22Rv1 (cell line): ENCODE results near the gene SMAD4.

Source experiments
- CTCF ChIP-seq: fragments of 450-650 bp; IDR thresholded peaks from 2 replicates; pipeline ENCODE4 v1.5.1; 2017; ENCODE audit warnings: mild to moderate bottlenecking
- ZFX ChIP-seq: fragments of 450-650 bp; IDR thresholded peaks from 2 replicates; pipeline ENCODE4 v1.6.1; 2017; ENCODE audit warnings: antibody characterized with exemption, borderline replicate concordance

GRCh38 chr18:51013259-51013658, 16.8 kb upstream of the SMAD4 start:
- TF ChIP-seq CTCF (no peak), ZFX (no peak)
